H1 (cell line): ENCODE measurements around the gene CAMK1. TPM values are rescaled to one million over a fixed set of nuclear protein-coding genes. Genes with fewer than 3 reads are reported as not detected.
A peak's percentile ranks its signal among the peaks of the same experiment; 100 is the strongest.

Experiments
- ASH2L ChIP-seq: fragments of 200-600, 300-600 bp; sonication (generic); IDR thresholded peaks from one replicate; pipeline ENCODE4 v1.7.1; 2017; ENCODE audit warnings: low read length
- BCL11A ChIP-seq, 2 experiments: IDR thresholded peaks; one replicate each; pipeline ENCODE4 v1.6.1; 2011; ENCODE audit warnings: low read depth in 2 of 2, low read length in 2 of 2, mild to moderate bottlenecking in 2 of 2
- CEBPB ChIP-seq: IDR thresholded peaks from 2 replicates; pipeline ENCODE4 v1.6.1; 2012; ENCODE audit warnings: low read depth, low read length
- CHD1 ChIP-seq: IDR thresholded peaks from 2 replicates; pipeline ENCODE4 v1.6.1; 2012; ENCODE audit warnings: low read depth, low read length, improper control_type of control experiment
- CREB1 ChIP-seq: IDR thresholded peaks from 2 replicates; pipeline ENCODE4 v1.6.1; 2012; ENCODE audit warnings: inconsistent platforms
- EZH2 ChIP-seq: fragments of 200-600 bp; sonication (generic); IDR thresholded peaks from 2 replicates; pipeline ENCODE4 v1.7.1; 2012; ENCODE audit warnings: low read depth, mild to moderate bottlenecking, moderate library complexity, low read length, inconsistent platforms; ENCODE audit not compliant: severe bottlenecking
- POLR2A ChIP-seq, 2 experiments: IDR thresholded peaks; 1 replicate in 1 of 2; 2 replicates in 1 of 2; pipeline ENCODE4 v1.6.1; 2011; ENCODE audit warnings: low read depth in 2 of 2, low read length in 2 of 2, mild to moderate bottlenecking in 2 of 2; ENCODE audit errors: control extremely low read depth in 1 of 2
- RAD21 ChIP-seq, 2 experiments: IDR thresholded peaks in 1 of 2; conservative IDR thresholded peaks in 1 of 2; 2 replicates each; pipeline ENCODE4 v1.6.1; 2011; ENCODE audit warnings: low read depth in 2 of 2, low read length in 2 of 2, improper control_type of control experiment in 1 of 2, inconsistent platforms in 1 of 2, mild to moderate bottlenecking in 1 of 2, moderate library complexity in 1 of 2
- RXRA ChIP-seq: IDR thresholded peaks from 2 replicates; pipeline ENCODE4 v1.6.1; 2011; ENCODE audit warnings: low read depth, mild to moderate bottlenecking, low read length, moderate library complexity; ENCODE audit not compliant: insufficient read depth
- ZNF274 ChIP-seq: IDR thresholded peaks from 2 replicates; pipeline ENCODE4 v1.7.0; 2012; ENCODE audit warnings: low read length, borderline replicate concordance; ENCODE audit errors: extremely low read depth
- polyA plus RNA-seq, 7 experiments: library from polyadenylated mRNA; depleted of rRNA in 3 of 7; stranded (reverse) in 5 of 7; unstranded in 2 of 7; fragments of >200 nt in 5 of 7; fragments of 200-250 nt in 2 of 7; gene quantifications; 1 replicate in 5 of 7; 2 replicates in 1 of 7; 4 replicates in 1 of 7; pipeline versions ENCODE4 v1.2.1 to v1.2.3, GENCODE V29; 2011 to 2013; ENCODE audit warnings: missing spikeins in 2 of 7, mixed read lengths in 2 of 7
- total RNA-seq: library from RNA; stranded (reverse); fragmentation: NEBNext Ultra II Directional; extraction: Animal tissue kit (Norgen Biotek cat#: 25700); gene quantifications from 2 replicates; pipeline ENCODE4 v1.2.1, GENCODE V29; 2021
- TF ChIP-seq, protein P1 (sequence below): fragments of 300-600 bp; sonication (generic); IDR thresholded peaks from 2 replicates; pipeline ENCODE4 v1.7.1; 2012; ENCODE audit warnings: low read length, moderate library complexity, mild to moderate bottlenecking, inconsistent platforms; ENCODE audit not compliant: insufficient replicate concordance

CAMK1 gene
- total and polyA plus RNA-seq, 2 of the 8 experiments (the other 6 are each of a cell fraction or from before 2014, with no cell fraction given) = 4.9 to 5.1 TPM

DNA sequence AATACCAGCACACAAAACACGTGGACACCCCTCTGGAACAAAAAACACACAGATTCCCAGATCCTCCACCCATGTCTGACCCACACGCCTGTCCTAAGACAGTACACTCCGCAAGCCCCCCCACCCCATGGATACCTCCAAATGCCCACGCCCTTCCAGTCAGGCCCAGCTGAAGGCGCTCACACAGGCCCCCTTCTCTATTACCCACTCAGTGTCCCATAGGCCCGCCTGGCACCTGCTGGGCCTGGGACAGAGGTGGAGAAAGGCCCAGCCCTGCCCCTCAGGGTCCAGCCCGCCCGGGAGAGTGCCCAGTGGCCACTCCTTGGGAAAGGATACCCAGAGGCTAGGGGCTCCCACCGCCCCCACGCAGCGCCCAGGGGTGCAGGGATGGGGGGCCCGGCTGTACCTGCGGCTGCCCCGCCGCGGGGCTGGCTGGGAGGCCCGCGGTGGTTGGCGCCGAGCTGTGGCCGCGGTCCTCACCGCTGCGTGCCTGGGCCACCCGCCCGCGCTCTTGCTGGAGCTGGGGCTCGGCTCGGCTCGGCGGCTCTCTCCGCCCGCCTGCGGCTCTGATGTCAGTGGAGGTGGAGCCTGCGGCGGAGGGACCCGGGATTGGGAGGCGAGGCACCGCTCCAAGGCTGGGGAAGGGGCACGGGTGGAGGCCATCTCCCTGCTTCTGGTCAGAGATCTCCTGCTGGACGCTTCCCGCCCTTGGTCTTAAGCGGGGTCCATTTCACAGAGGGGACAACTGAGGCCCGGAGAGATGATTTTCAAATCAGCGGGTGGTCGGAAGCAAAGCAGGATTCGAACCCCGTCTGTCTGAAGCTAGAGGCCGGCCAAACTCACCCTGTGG is at the start of gene CAMK1 (continued):
- TF ChIP-seq, protein P1, sequence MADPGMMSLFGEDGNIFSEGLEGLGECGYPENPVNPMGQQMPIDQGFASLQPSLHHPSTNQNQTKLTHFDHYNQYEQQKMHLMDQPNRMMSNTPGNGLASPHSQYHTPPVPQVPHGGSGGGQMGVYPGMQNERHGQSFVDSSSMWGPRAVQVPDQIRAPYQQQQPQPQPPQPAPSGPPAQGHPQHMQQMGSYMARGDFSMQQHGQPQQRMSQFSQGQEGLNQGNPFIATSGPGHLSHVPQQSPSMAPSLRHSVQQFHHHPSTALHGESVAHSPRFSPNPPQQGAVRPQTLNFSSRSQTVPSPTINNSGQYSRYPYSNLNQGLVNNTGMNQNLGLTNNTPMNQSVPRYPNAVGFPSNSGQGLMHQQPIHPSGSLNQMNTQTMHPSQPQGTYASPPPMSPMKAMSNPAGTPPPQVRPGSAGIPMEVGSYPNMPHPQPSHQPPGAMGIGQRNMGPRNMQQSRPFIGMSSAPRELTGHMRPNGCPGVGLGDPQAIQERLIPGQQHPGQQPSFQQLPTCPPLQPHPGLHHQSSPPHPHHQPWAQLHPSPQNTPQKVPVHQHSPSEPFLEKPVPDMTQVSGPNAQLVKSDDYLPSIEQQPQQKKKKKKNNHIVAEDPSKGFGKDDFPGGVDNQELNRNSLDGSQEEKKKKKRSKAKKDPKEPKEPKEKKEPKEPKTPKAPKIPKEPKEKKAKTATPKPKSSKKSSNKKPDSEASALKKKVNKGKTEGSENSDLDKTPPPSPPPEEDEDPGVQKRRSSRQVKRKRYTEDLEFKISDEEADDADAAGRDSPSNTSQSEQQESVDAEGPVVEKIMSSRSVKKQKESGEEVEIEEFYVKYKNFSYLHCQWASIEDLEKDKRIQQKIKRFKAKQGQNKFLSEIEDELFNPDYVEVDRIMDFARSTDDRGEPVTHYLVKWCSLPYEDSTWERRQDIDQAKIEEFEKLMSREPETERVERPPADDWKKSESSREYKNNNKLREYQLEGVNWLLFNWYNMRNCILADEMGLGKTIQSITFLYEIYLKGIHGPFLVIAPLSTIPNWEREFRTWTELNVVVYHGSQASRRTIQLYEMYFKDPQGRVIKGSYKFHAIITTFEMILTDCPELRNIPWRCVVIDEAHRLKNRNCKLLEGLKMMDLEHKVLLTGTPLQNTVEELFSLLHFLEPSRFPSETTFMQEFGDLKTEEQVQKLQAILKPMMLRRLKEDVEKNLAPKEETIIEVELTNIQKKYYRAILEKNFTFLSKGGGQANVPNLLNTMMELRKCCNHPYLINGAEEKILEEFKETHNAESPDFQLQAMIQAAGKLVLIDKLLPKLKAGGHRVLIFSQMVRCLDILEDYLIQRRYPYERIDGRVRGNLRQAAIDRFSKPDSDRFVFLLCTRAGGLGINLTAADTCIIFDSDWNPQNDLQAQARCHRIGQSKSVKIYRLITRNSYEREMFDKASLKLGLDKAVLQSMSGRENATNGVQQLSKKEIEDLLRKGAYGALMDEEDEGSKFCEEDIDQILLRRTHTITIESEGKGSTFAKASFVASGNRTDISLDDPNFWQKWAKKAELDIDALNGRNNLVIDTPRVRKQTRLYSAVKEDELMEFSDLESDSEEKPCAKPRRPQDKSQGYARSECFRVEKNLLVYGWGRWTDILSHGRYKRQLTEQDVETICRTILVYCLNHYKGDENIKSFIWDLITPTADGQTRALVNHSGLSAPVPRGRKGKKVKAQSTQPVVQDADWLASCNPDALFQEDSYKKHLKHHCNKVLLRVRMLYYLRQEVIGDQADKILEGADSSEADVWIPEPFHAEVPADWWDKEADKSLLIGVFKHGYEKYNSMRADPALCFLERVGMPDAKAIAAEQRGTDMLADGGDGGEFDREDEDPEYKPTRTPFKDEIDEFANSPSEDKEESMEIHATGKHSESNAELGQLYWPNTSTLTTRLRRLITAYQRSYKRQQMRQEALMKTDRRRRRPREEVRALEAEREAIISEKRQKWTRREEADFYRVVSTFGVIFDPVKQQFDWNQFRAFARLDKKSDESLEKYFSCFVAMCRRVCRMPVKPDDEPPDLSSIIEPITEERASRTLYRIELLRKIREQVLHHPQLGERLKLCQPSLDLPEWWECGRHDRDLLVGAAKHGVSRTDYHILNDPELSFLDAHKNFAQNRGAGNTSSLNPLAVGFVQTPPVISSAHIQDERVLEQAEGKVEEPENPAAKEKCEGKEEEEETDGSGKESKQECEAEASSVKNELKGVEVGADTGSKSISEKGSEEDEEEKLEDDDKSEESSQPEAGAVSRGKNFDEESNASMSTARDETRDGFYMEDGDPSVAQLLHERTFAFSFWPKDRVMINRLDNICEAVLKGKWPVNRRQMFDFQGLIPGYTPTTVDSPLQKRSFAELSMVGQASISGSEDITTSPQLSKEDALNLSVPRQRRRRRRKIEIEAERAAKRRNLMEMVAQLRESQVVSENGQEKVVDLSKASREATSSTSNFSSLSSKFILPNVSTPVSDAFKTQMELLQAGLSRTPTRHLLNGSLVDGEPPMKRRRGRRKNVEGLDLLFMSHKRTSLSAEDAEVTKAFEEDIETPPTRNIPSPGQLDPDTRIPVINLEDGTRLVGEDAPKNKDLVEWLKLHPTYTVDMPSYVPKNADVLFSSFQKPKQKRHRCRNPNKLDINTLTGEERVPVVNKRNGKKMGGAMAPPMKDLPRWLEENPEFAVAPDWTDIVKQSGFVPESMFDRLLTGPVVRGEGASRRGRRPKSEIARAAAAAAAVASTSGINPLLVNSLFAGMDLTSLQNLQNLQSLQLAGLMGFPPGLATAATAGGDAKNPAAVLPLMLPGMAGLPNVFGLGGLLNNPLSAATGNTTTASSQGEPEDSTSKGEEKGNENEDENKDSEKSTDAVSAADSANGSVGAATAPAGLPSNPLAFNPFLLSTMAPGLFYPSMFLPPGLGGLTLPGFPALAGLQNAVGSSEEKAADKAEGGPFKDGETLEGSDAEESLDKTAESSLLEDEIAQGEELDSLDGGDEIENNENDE = no peak
- TF ChIP-seq CHD1 = no peak
- no peak for TF ChIP-seq POLR2A (IDR thresholded peaks at IDR 0.05; ENCODE audit: control extremely low read depth in 1 of 2, low read depth in 2 of 2, low read length in 2 of 2)
- TF ChIP-seq ASH2L = peak; percentile 67
- TF ChIP-seq ZNF274 = no peak
- no peak for TF ChIP-seq RAD21 (IDR thresholded peaks at IDR 0.05 in 1 of 2, conservative IDR thresholded peaks at IDR 0.05 in 1 of 2; ENCODE audit: low read depth in 2 of 2, low read length in 2 of 2)
- no peak for TF ChIP-seq EZH2
- TF ChIP-seq BCL11A (IDR thresholded peaks at IDR 0.05; ENCODE audit: low read depth in 2 of 2, low read length in 2 of 2) = no peak
- TF ChIP-seq CEBPB = no peak
- no peak for TF ChIP-seq CREB1
- TF ChIP-seq RXRA = no peak
- TF ChIP-seq, all 59 proteins: peak for 4
